ENCODE results near the gene NFS1. TPM values are rescaled to one million over a fixed set of nuclear protein-coding genes. Genes with fewer than 3 reads are reported as not detected.

NFS1 gene
- total RNA-seq, 1 experiment from 2014 or later: 69.8 TPM

DNA sequence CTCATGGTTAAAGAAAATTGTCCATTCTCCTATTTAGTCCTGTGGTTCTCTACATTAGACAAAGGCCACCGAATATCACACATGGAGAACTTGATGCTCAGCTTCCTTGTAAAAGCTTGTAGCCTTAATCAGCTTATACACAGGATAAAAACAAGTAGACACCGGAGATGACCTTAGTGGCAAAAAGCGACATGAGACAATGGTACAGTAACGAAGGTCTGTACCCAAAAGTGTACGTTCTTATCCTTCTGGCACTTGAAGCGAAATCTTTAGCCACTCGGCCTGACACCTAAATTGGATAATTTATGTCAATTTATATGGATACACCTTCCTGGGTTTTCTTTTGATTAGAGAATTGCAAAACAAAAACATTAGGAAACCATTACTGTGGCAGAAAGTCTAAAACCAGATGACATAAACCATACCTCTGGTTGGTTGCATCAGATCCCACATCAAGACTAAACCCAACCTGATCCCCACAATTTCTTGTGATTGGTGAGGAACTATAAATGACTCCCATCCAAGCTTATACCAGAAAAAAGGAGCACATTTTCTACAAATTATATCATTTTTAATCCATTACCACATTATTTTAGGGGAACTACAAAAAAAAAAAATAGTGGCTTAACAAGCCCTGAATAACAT, 36.8 kb upstream of the NFS1 start:
- Histone ChIP-seq H3K4me3 (ENCODE audit: low read depth, low read length) (no peak overlapping the region), H3K4me1 (peaks cover 64% of the 10 kb centered on the region), H3K9me3 (no peaks in the 10 kb centered on the region), H3K27me3 (replicated peaks; ENCODE audit: control insufficient read depth, insufficient read depth, low read length) (no peaks in the 10 kb centered on the region), H3K36me3 (ENCODE audit: control insufficient read depth, insufficient read depth, low read length) (peaks cover 32% of the 10 kb centered on the region)
- Mint-ChIP-seq H3K4me3 (ENCODE audit: unreplicated experiment) (no peak overlapping the region), H3K9me3 (ENCODE audit: unreplicated experiment) (no peaks in the 10 kb centered on the region), H3K4me1 (ENCODE audit: low read depth, unreplicated experiment) (peaks cover 43% of the 10 kb centered on the region), H3K27me3 (ENCODE audit: insufficient read depth, unreplicated experiment) (no peaks in the 10 kb centered on the region), H3K27ac (ENCODE audit: unreplicated experiment) (no peak overlapping the region), H3K36me3 (ENCODE audit: insufficient read depth, unreplicated experiment) (peaks cover 99% of the 10 kb centered on the region)
- intact Hi-C loops (cut with micrococcal nuclease; ENCODE audit: unreplicated experiment): no loop called here
- DNase-seq: no peak
- TF ChIP-seq, protein P1, sequence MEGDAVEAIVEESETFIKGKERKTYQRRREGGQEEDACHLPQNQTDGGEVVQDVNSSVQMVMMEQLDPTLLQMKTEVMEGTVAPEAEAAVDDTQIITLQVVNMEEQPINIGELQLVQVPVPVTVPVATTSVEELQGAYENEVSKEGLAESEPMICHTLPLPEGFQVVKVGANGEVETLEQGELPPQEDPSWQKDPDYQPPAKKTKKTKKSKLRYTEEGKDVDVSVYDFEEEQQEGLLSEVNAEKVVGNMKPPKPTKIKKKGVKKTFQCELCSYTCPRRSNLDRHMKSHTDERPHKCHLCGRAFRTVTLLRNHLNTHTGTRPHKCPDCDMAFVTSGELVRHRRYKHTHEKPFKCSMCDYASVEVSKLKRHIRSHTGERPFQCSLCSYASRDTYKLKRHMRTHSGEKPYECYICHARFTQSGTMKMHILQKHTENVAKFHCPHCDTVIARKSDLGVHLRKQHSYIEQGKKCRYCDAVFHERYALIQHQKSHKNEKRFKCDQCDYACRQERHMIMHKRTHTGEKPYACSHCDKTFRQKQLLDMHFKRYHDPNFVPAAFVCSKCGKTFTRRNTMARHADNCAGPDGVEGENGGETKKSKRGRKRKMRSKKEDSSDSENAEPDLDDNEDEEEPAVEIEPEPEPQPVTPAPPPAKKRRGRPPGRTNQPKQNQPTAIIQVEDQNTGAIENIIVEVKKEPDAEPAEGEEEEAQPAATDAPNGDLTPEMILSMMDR (IDR thresholded peaks at IDR 0.05; ENCODE audit: insufficient read depth in 1 of 2, low read depth in 1 of 2, low read length in 1 of 2, severe bottlenecking in 1 of 2, unreplicated experiment in 1 of 2): no peak
- CTCF ChIA-PET: no interaction called here
- no TSS peak for BruUV-seq (replicated peaks)
- POLR2A ChIA-PET: interaction anchor here (0.6 kb wide), 1 partner anchor 37 kb away, joined by 5 read pairs; the partner anchor contains the start of genes NFS1 and ROMO1

GRCh38 chr20:35734777-35735649, 35.9 kb upstream of the NFS1 start:
- H3K9me3 ChIP-seq: no peaks in the 10 kb centered on the region
- POLR2A ChIA-PET: interaction anchor here (0.6 to 1.0 kb wide), 2 partner anchors 9 to 36 kb away, joined by 4 to 5 read pairs; partner anchors contain the start of genes NFS1 and ROMO1
- no peak for DNase-seq
- peak overlapping the region; percentile 28 for H3K4me3 Mint-ChIP-seq (ENCODE audit: unreplicated experiment)
- intact Hi-C loops (cut with micrococcal nuclease; ENCODE audit: unreplicated experiment): no loop called here
- H3K36me3 ChIP-seq (ENCODE audit: control insufficient read depth, insufficient read depth, low read length): peaks cover 32% of the 10 kb centered on the region
- H3K4me1 ChIP-seq: peaks cover 68% of the 10 kb centered on the region
- H3K4me1 Mint-ChIP-seq (ENCODE audit: low read depth, unreplicated experiment): peaks cover 45% of the 10 kb centered on the region
- no peaks in the 10 kb centered on the region for H3K27me3 ChIP-seq (replicated peaks; ENCODE audit: control insufficient read depth, insufficient read depth, low read length)
- peaks cover 99% of the 10 kb centered on the region for H3K36me3 Mint-ChIP-seq (ENCODE audit: insufficient read depth, unreplicated experiment)
- no peak overlapping the region for H3K4me3 ChIP-seq (ENCODE audit: low read depth, low read length)
- TF ChIP-seq, protein P1 (IDR thresholded peaks at IDR 0.05; ENCODE audit: insufficient read depth in 1 of 2, low read depth in 1 of 2, low read length in 1 of 2, severe bottlenecking in 1 of 2, unreplicated experiment in 1 of 2): no peak
- BruUV-seq (replicated peaks): no TSS peak
- H3K9me3 Mint-ChIP-seq (ENCODE audit: unreplicated experiment): no peaks in the 10 kb centered on the region
- no peaks in the 10 kb centered on the region for H3K27me3 Mint-ChIP-seq (ENCODE audit: insufficient read depth, unreplicated experiment)
- H3K27ac Mint-ChIP-seq (ENCODE audit: unreplicated experiment): no peak overlapping the region
- CTCF ChIA-PET: no interaction called here

DNA sequence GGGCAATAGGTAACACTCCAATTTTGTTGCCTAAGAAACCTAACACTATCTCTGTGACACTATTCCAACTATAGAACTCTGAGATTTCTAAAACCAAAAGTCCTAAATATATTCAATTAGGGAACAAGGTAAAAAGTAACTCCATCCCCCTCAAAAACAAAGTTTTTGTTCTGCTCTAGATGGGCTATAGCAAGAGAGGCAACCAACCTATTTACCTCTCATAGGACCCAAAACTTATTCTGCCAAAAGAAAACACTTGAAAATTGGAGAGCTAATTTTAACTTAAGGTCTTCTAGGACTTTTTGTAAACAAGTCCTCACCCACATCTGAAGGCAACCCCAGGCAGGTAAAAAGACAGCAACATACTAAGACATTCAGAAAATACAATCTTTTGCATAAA, 35.2 kb upstream of the NFS1 start:
- Histone ChIP-seq H3K27me3 (replicated peaks; ENCODE audit: control insufficient read depth, insufficient read depth, low read length) (no peaks in the 10 kb centered on the region), H3K9me3 (no peaks in the 10 kb centered on the region), H3K36me3 (ENCODE audit: control insufficient read depth, insufficient read depth, low read length) (peaks cover 34% of the 10 kb centered on the region), H3K4me1 (peaks cover 63% of the 10 kb centered on the region), H3K4me3 (ENCODE audit: low read depth, low read length) (no peak overlapping the region)
- CTCF ChIA-PET: no interaction called here
- no TSS peak for BruUV-seq (replicated peaks)
- no peak overlapping the region for H3K27ac Mint-ChIP-seq (ENCODE audit: unreplicated experiment)
- H3K4me1 Mint-ChIP-seq (ENCODE audit: low read depth, unreplicated experiment): peaks cover 47% of the 10 kb centered on the region
- POLR2A ChIA-PET: interaction anchor here (1.0 to 1.3 kb wide), 2 partner anchors 8 to 9 kb away, joined by 4 read pairs; partner anchors contain the start of gene RBM39
- peak overlapping the region; percentile 28 for H3K4me3 Mint-ChIP-seq (ENCODE audit: unreplicated experiment)
- H3K9me3 Mint-ChIP-seq (ENCODE audit: unreplicated experiment): no peaks in the 10 kb centered on the region
- intact Hi-C loops (cut with micrococcal nuclease; ENCODE audit: unreplicated experiment): no loop called here
- DNase-seq: no peak
- peaks cover 99% of the 10 kb centered on the region for H3K36me3 Mint-ChIP-seq (ENCODE audit: insufficient read depth, unreplicated experiment)
- no peaks in the 10 kb centered on the region for H3K27me3 Mint-ChIP-seq (ENCODE audit: insufficient read depth, unreplicated experiment)
- TF ChIP-seq, protein P1 (IDR thresholded peaks at IDR 0.05; ENCODE audit: insufficient read depth in 1 of 2, low read depth in 1 of 2, low read length in 1 of 2, severe bottlenecking in 1 of 2, unreplicated experiment in 1 of 2): no peak
